HepG2 (cell line): ENCODE data around the gene PAK1. TPM values are rescaled to one million over a fixed set of nuclear protein-coding genes. Genes with fewer than 3 reads are reported as not detected.

Experiments
- ATAC-seq: fragments of 200-7000 bp; cut with Tn5 transposase; 3 replicates; pipeline ENCODE4 v1.9.1; 2020; ENCODE audit warnings: mild to moderate bottlenecking, moderate library complexity
- BruUV-seq: library from RNA; stranded (reverse); fragments of 400-500 nt; replicated peaks from 2 replicates; lab custom pipeline; 2021; lab: Mats Ljungman, UMichigan
- CTCF ChIA-PET: fragments of 300-600 bp; formaldehyde crosslinking; extraction: SDS; loops from one replicate; lab custom pipeline; 2021; ENCODE audit warnings: low total read pairs, inconsistent platforms, low intra/inter-chr PET ratio; lab: Yijun Ruan, JAX
- POLR2A ChIA-PET: fragments of 350-600 bp; sonication (Branson Sonifier 250); formaldehyde crosslinking; loops from one replicate; lab custom pipeline; 2020; ENCODE audit warnings: antibody characterized with exemption, inconsistent platforms; lab: Yijun Ruan, JAX
- DNase-seq: peaks from one replicate; pipeline ENCODE4 v3.0.0-alpha.2; 2015; ENCODE audit warnings: low spot score
- FAIRE-seq: peaks from 3 replicates; lab custom pipeline; 2011; peaks lifted over from hg19 to GRCh38; lab: Jason Lieb, UNC
- H2AFZ ChIP-seq: one replicate; pipeline ENCODE4 v1.6.1; 2011; ENCODE audit warnings: low read length, inconsistent platforms
- H3K27ac ChIP-seq: fragments of 300-600 bp; 3 replicates; pipeline ENCODE4 v1.8.0; 2011; ENCODE audit warnings: mixed run types, mild to moderate bottlenecking, mixed read lengths, low read length, inconsistent platforms; ENCODE audit not compliant: insufficient read depth; ENCODE audit errors: extremely low read length
- H3K27me3 ChIP-seq, 2 experiments: fragments of 200-600 bp in 1 of 2; 2 replicates in 1 of 2; 3 replicates in 1 of 2; pipeline versions ENCODE4 v1.6.0 to v1.8.0; 2011; ENCODE audit warnings: low read length in 2 of 2, mild to moderate bottlenecking in 2 of 2, moderate library complexity in 2 of 2, inconsistent platforms in 1 of 2; ENCODE audit not compliant: insufficient read depth in 2 of 2, control insufficient read depth in 1 of 2
- H3K36me3 ChIP-seq, 2 experiments: fragments of 200-600 bp in 1 of 2; replicated peaks in 1 of 2; 2 replicates in 1 of 2; 3 replicates in 1 of 2; pipeline versions ENCODE4 v1.5.1 to v1.8.0; 2011; ENCODE audit warnings: low read length in 2 of 2, inconsistent platforms in 1 of 2; ENCODE audit not compliant: insufficient read depth in 2 of 2, control insufficient read depth in 1 of 2
- H3K4me1 ChIP-seq: 2 replicates; pipeline ENCODE4 v1.5.1; 2012; ENCODE audit warnings: low read length, inconsistent platforms; ENCODE audit not compliant: insufficient read depth
- H3K4me2 ChIP-seq: 2 replicates; pipeline ENCODE4 v1.6.0; 2011; ENCODE audit warnings: low read depth, low read length, inconsistent platforms
- H3K4me3 ChIP-seq, 3 experiments: fragments of 200-600 bp in 1 of 3; sonication (generic), shearing (Covaris generic) in 1 of 3; replicated peaks in 1 of 3; 2 replicates each; pipeline ENCODE4 v1.5.1; 2011 to 2016; ENCODE audit warnings: low read length in 3 of 3, inconsistent platforms in 2 of 3, low read depth in 2 of 3, mild to moderate bottlenecking in 2 of 3, control low read depth in 1 of 3, mixed read lengths in 1 of 3; ENCODE audit not compliant: insufficient read depth in 1 of 3
- H3K79me2 ChIP-seq: one replicate; pipeline ENCODE4 v1.6.1; 2011; ENCODE audit warnings: low read length, inconsistent platforms; ENCODE audit not compliant: insufficient read depth
- H3K9ac ChIP-seq: 2 replicates; pipeline ENCODE4 v1.6.0; 2011; ENCODE audit warnings: mild to moderate bottlenecking, low read depth, low read length, inconsistent platforms; ENCODE audit not compliant: insufficient read depth
- H3K9me3 ChIP-seq: 2 replicates; pipeline ENCODE4 v1.5.1; 2012; ENCODE audit warnings: mild to moderate bottlenecking, low read length
- H4K20me1 ChIP-seq: 2 replicates; pipeline ENCODE4 v1.6.0; 2011; ENCODE audit warnings: inconsistent platforms, mild to moderate bottlenecking, low read length, moderate library complexity; ENCODE audit not compliant: insufficient read depth
- ARNT2 ChIP-seq: sonication (generic); formaldehyde crosslinking; IDR thresholded peaks from 2 replicates; pipeline ENCODE4 v1.8.0; 2022; ENCODE audit warnings: mild to moderate bottlenecking, low read depth, missing genetic modification reagents, moderate library complexity
- ATM ChIP-seq: fragments of 450-650 bp; IDR thresholded peaks from 2 replicates; pipeline ENCODE4 v1.7.1; 2017; ENCODE audit warnings: mild to moderate bottlenecking, borderline replicate concordance
- DMTF1 ChIP-seq: sonication (generic); formaldehyde crosslinking; IDR thresholded peaks from 2 replicates; pipeline ENCODE4 v1.4.0; 2020; ENCODE audit warnings: mild to moderate bottlenecking, missing genetic modification reagents
- ESRRA ChIP-seq: sonication (generic); formaldehyde crosslinking; IDR thresholded peaks from 2 replicates; pipeline ENCODE4 v1.5.1; 2020; ENCODE audit warnings: mild to moderate bottlenecking, low read depth, missing genetic modification reagents
- MAFF ChIP-seq: IDR thresholded peaks from 2 replicates; pipeline ENCODE4 v1.6.1; 2011; ENCODE audit warnings: low read depth, low read length, improper control_type of control experiment
- NAIF1 ChIP-seq: sonication (generic); formaldehyde crosslinking; IDR thresholded peaks from 2 replicates; pipeline ENCODE4 v1.5.0; 2020; ENCODE audit warnings: mild to moderate bottlenecking, missing genetic modification reagents, borderline replicate concordance
- NFE2L2 ChIP-seq: fragments of 150-350 bp; IDR thresholded peaks from 2 replicates; pipeline ENCODE4 v1.6.1; 2014; ENCODE audit warnings: low read length
- NFYB ChIP-seq: sonication (generic); formaldehyde crosslinking; IDR thresholded peaks from 2 replicates; pipeline ENCODE4 v1.4.0; 2020; ENCODE audit warnings: missing genetic modification reagents
- NR1H2 ChIP-seq: sonication (generic); formaldehyde crosslinking; IDR thresholded peaks from 2 replicates; pipeline ENCODE4 v1.8.1; 2022; ENCODE audit warnings: low read depth, missing genetic modification reagents, borderline replicate concordance
- NR2F1 ChIP-seq, 2 experiments: fragments of 450-650 bp in 1 of 2; formaldehyde crosslinking in 1 of 2; IDR thresholded peaks; 2 replicates each; pipeline versions ENCODE4 v1.5.0 to v1.6.1; 2016 to 2020; ENCODE audit warnings: mild to moderate bottlenecking in 1 of 2, missing compliant biosample characterization in 1 of 2, missing genetic modification reagents in 1 of 2, moderate library complexity in 1 of 2
- SMAD9 ChIP-seq: sonication (generic); formaldehyde crosslinking; IDR thresholded peaks from 2 replicates; pipeline ENCODE4 v1.5.1; 2020; ENCODE audit warnings: mild to moderate bottlenecking, missing genetic modification reagents
- TARDBP ChIP-seq: sonication (generic); formaldehyde crosslinking; IDR thresholded peaks from 2 replicates; pipeline ENCODE4 v1.8.0; 2022; ENCODE audit warnings: mild to moderate bottlenecking, missing genetic modification reagents
- TGIF2 ChIP-seq: IDR thresholded peaks from 2 replicates; pipeline ENCODE4 v1.6.1; 2016; ENCODE audit warnings: control low read depth, missing compliant biosample characterization
- ZNF326 ChIP-seq: sonication (generic); formaldehyde crosslinking; IDR thresholded peaks from 2 replicates; pipeline ENCODE4 v1.4.0; 2020; ENCODE audit warnings: missing genetic modification reagents, borderline replicate concordance
- ZNF337 ChIP-seq: sonication (generic); formaldehyde crosslinking; IDR thresholded peaks from 2 replicates; pipeline ENCODE4 v1.5.1; 2020; ENCODE audit warnings: missing genetic modification reagents, low read depth, mild to moderate bottlenecking, borderline replicate concordance
- ZNF460 ChIP-seq: sonication (generic); formaldehyde crosslinking; IDR thresholded peaks from 2 replicates; pipeline ENCODE4 v1.5.1; 2020; ENCODE audit warnings: missing genetic modification reagents, mild to moderate bottlenecking, borderline replicate concordance
- ZNF678 ChIP-seq: sonication (generic); formaldehyde crosslinking; IDR thresholded peaks from 2 replicates; pipeline ENCODE4 v1.4.0; 2020; ENCODE audit warnings: mild to moderate bottlenecking, missing genetic modification reagents
- WGBS: methylation state at CpG from one replicate; pipeline ENCODE4 v1.1.6; 2017; ENCODE audit warnings: low lambda C conversion rate; 5-methylcytosine and 5-hydroxymethylcytosine counted together
- in situ Hi-C: cut with HindIII; loops from 2 replicates; pipeline ENCODE4 v1.10.0; 2017; ENCODE audit warnings: low pct_unique_long_range_greater_than_20kb; ENCODE audit not compliant: extremely low pct_ligation_motif_present
- intact Hi-C: fragments of 100-400 bp; cut with micrococcal nuclease; formaldehyde crosslinking; loops from one replicate; pipeline ENCODE4 v1.10.0; 2022; ENCODE audit not compliant: unreplicated experiment
- polyA plus RNA-seq, 8 experiments: library from polyadenylated mRNA; depleted of rRNA in 3 of 8; stranded (reverse) in 7 of 8; unstranded in 1 of 8; fragments of >200 nt; fragmentation: Illumina TruSeq in 4 of 8; extraction: Trizol in 4 of 8; gene quantifications; 2 replicates each; pipeline versions ENCODE4 v1.2.1 to v1.2.3, GENCODE V29; 2011 to 2016; ENCODE audit warnings: low read depth in 4 of 8, missing spikeins in 1 of 8, mixed read lengths in 1 of 8; ENCODE audit not compliant: insufficient read depth in 1 of 8
- total RNA-seq, 5 experiments: library from RNA; depleted of rRNA; stranded (reverse); fragments of >200 nt; fragmentation: Illumina TruSeq; extraction: Trizol; gene quantifications; 2 replicates each; pipeline ENCODE4 v1.2.3, GENCODE V29; 2016; ENCODE audit warnings: low read depth in 1 of 5

PAK1 gene
- total and polyA plus RNA-seq, 2 of the 13 experiments (the other 11 are each of a cell fraction or from before 2014, with no cell fraction given) = 1.5 to 4.3 TPM

- Histone ChIP-seq H3K27me3 (no peaks in the 10 kb centered on the region), H3K79me2 (no peaks in the 10 kb centered on the region), H4K20me1 (no peaks in the 10 kb centered on the region), H3K9ac (no peak overlapping the region), H2AFZ (no peak overlapping the region), H3K4me1 (peaks cover 17% of the 10 kb centered on the region), H3K4me3 (no peak overlapping the region), H3K9me3 (no peaks in the 10 kb centered on the region), H3K4me2 (no peak overlapping the region), H3K27ac (no peak overlapping the region), H3K36me3 (no peaks in the 10 kb centered on the region)
- POLR2A ChIA-PET = no interaction called here
- TF ChIP-seq SMAD9 (CRISPR knock-in tag) (no peak), NR2F1 (CRISPR knock-in tag; IDR thresholded peaks at IDR 0.05) (no peak), ZNF337 (CRISPR knock-in tag) (no peak)
- no peak for FAIRE-seq
- no peak for ATAC-seq
- intact Hi-C loops = no loop called here
- WGBS = 36% methylated on average over 3 of the region's 3 CpGs
- no peak for DNase-seq
- in situ Hi-C loops = no loop called here
- no TSS peak for BruUV-seq
- CTCF ChIA-PET = no interaction called here
These were observed 78.3 kb downstream of the PAK1 start for GRCh38 chr11:77395460-77396173.

GRCh38 chr11:77392842-77393241 is 81.1 kb downstream of the PAK1 start:
- H3K79me2 ChIP-seq = no peaks in the 10 kb centered on the region
- no peak overlapping the region for H2AFZ ChIP-seq
- ChIA-PET CTCF (no interaction called here), POLR2A (no interaction called here)
- no peaks in the 10 kb centered on the region for H3K36me3 ChIP-seq
- intact Hi-C loops = no loop called here
- no peak overlapping the region for H3K9ac ChIP-seq
- H3K27me3 ChIP-seq = no peaks in the 10 kb centered on the region
- in situ Hi-C loops = no loop called here
- no peaks in the 10 kb centered on the region for H3K9me3 ChIP-seq
- no TSS peak for BruUV-seq
- DNase-seq = no peak
- H3K4me3 ChIP-seq = no peak overlapping the region
- no peak for FAIRE-seq
- no peaks in the 10 kb centered on the region for H4K20me1 ChIP-seq
- no peak overlapping the region for H3K4me2 ChIP-seq
- no peak overlapping the region for H3K27ac ChIP-seq
- ATAC-seq = no peak
- peaks cover 17% of the 10 kb centered on the region for H3K4me1 ChIP-seq
- no peak for TF ChIP-seq ATM
- no peak for TF ChIP-seq ARNT2 (CRISPR knock-in tag)
- no peak for TF ChIP-seq TGIF2 (CRISPR knock-in tag)
- no peak for TF ChIP-seq TARDBP (CRISPR knock-in tag)
- no peak for TF ChIP-seq NAIF1 (CRISPR knock-in tag)
- TF ChIP-seq ZNF678 (CRISPR knock-in tag) = no peak
- no peak for TF ChIP-seq ESRRA (CRISPR knock-in tag)
- TF ChIP-seq MAFF = no peak
- no peak for TF ChIP-seq ZNF460
- no peak for TF ChIP-seq NR1H2 (CRISPR knock-in tag)
- no peak for TF ChIP-seq DMTF1
- no peak for TF ChIP-seq NFE2L2
- TF ChIP-seq NFYB (CRISPR knock-in tag) = no peak
- TF ChIP-seq ZNF326 (CRISPR knock-in tag) = no peak
